Body of pancreas (tissue), 4 donors: ENCODE data around the gene DCUN1D1. TPM values are rescaled to one million over a fixed set of nuclear protein-coding genes. Genes with fewer than 3 reads are reported as not detected.

Source experiments
- ATAC-seq: fragments of 150-250 bp; one replicate; pipeline ENCODE4 v1.9.1; 2016
- DNase-seq, 4 donors: peaks; one replicate each; pipeline ENCODE4 v3.0.0-alpha.2; 2019
- H3K27ac ChIP-seq, 4 donors: fragments of 200-600 bp; sonication (generic); 1 replicate in 3 of 4; 2 replicates in 1 of 4; pipeline versions ENCODE4 v1.5.1 to v1.6.1; 2016 to 2019; ENCODE audit warnings: mild to moderate bottlenecking in 1 of 4, mixed read lengths in 1 of 4, moderate library complexity in 1 of 4
- H3K27me3 ChIP-seq, 2 donors: fragments of 200-600 bp; sonication (generic); one replicate each; pipeline ENCODE4 v1.6.0; 2016; ENCODE audit warnings: mild to moderate bottlenecking in 1 of 2
- H3K36me3 ChIP-seq, 2 donors: fragments of 200-600 bp; sonication (generic); replicated peaks in 1 of 2; 2 replicates each; pipeline ENCODE4 v1.5.1; 2016; ENCODE audit warnings: low read depth in 2 of 2; ENCODE audit not compliant: insufficient read depth in 1 of 2
- H3K4me1 ChIP-seq: fragments of 200-600 bp; sonication (generic); one replicate; pipeline ENCODE4 v1.6.0; 2016
- H3K4me3 ChIP-seq, 2 donors: fragments of 200-600 bp; sonication (generic); 1 replicate in 1 of 2; 2 replicates in 1 of 2; pipeline ENCODE4 v1.5.1; 2016 to 2019
- H3K9me3 ChIP-seq, 3 donors: fragments of 200-600 bp; sonication (generic); 1 replicate in 2 of 3; 2 replicates in 1 of 3; pipeline ENCODE4 v1.5.1; 2016
- CTCF ChIP-seq, 7 experiments: fragments of 450-650 bp in 4 of 7; fragments of 200-600 bp in 3 of 7; sonication (generic) in 3 of 7; IDR thresholded peaks; one replicate each; pipeline ENCODE4 v1.5.1; 2016 to 2019; ENCODE audit warnings: antibody characterized with exemption in 7 of 7
- POLR2A ChIP-seq, 3 donors: fragments of 450-650 bp; IDR thresholded peaks; one replicate each; pipeline ENCODE4 v1.6.1; 2016; ENCODE audit warnings: antibody characterized with exemption in 3 of 3, mild to moderate bottlenecking in 2 of 3
- WGBS, 2 donors: methylation state at CpG; one replicate each; pipeline ENCODE4 v1.1.5; 2017; 5-methylcytosine and 5-hydroxymethylcytosine counted together
- intact Hi-C: fragments of 100-400 bp; cut with DNase I; formaldehyde crosslinking; loops from one replicate; pipeline ENCODE4 v1.15.1; 2023
- total RNA-seq, 2 donors: library from RNA; depleted of rRNA; stranded (reverse); fragments of >200 nt; gene quantifications; one replicate each; pipeline ENCODE4 v1.1.0, GENCODE V29; 2016

DCUN1D1 gene
- total RNA-seq, 2 donors from 2014 or later = 4.6 to 10.9 TPM

DNA sequence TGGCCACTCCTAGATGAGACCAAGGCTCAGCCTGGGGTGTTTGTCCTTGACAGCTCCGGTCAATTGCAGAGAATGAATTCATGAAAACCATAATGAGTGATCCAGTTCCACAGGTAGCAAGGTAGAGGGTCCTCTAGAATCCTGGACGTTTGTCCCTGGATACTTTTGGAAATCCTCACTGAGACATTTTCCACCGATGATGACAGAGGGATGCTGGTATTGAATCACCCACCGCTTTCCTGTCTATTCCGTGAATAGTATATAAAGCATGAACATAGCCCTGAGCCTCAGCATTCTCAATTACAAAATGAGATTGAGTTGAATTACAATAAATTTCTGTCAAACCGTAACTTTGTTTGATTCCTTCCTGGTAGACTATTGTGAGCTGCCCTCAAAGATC is 5.7 kb upstream of the DCUN1D1 start:
- TF ChIP-seq POLR2A (IDR thresholded peaks at IDR 0.05) = no peak
- no peak for TF ChIP-seq CTCF (IDR thresholded peaks at IDR 0.05)
- H3K36me3 ChIP-seq = no peaks in the 10 kb centered on the region
- no peak overlapping the region for H3K4me3 ChIP-seq
- H3K9me3 ChIP-seq = no peaks in the 10 kb centered on the region
- H3K4me1 ChIP-seq = peaks cover 3% of the 10 kb centered on the region
- WGBS, 2 donors = 77 to 82% methylated on average over 6 of the region's 6 CpGs
- no peaks in the 10 kb centered on the region for H3K27me3 ChIP-seq
- DNase-seq = no peak
- H3K27ac ChIP-seq = no peak overlapping the region
- intact Hi-C loops = no loop called here
- ATAC-seq = no peak

- DNase-seq = no peak
Measured at GRCh38 chr3:182983876-182984275, 3.5 kb upstream of the DCUN1D1 start.

GRCh38 chr3:182981038-182981380 is 671 bp upstream of the DCUN1D1 start:
- 56 to 60% methylated on average over 8 to 10 of the region's 10 CpGs for WGBS, 2 donors
- Histone ChIP-seq H3K4me1 (peaks cover 21% of the 10 kb centered on the region), H3K9me3 (no peaks in the 10 kb centered on the region), H3K27ac (peak overlapping the region in 3 of 4 donors; percentile 63 to 86 (median 67)), H3K36me3 (no peaks in the 10 kb centered on the region), H3K4me3 (peak overlapping the region; percentile 21 to 36), H3K27me3 (no peaks in the 10 kb centered on the region)
- DNase-seq (peak in 2 of 4 donors; percentile 8 to 22), ATAC-seq (no peak)
- intact Hi-C loops = no loop called here
- no peak for TF ChIP-seq CTCF (IDR thresholded peaks at IDR 0.05)
- TF ChIP-seq POLR2A (IDR thresholded peaks at IDR 0.05) = no peak

More at GRCh38 chr3:182983876-182984275, 3.5 kb upstream of the DCUN1D1 start:
- intact Hi-C loops = no loop called here
- H3K27me3 ChIP-seq = no peaks in the 10 kb centered on the region
- H3K27ac ChIP-seq = no peak overlapping the region
- TF ChIP-seq CTCF (IDR thresholded peaks at IDR 0.05) = no peak
- no peak for TF ChIP-seq POLR2A (IDR thresholded peaks at IDR 0.05)
- H3K9me3 ChIP-seq = no peaks in the 10 kb centered on the region
- H3K4me3 ChIP-seq = no peak overlapping the region
- H3K4me1 ChIP-seq = peaks cover 11% of the 10 kb centered on the region
- no peak for ATAC-seq
- H3K36me3 ChIP-seq = no peaks in the 10 kb centered on the region

DNA sequence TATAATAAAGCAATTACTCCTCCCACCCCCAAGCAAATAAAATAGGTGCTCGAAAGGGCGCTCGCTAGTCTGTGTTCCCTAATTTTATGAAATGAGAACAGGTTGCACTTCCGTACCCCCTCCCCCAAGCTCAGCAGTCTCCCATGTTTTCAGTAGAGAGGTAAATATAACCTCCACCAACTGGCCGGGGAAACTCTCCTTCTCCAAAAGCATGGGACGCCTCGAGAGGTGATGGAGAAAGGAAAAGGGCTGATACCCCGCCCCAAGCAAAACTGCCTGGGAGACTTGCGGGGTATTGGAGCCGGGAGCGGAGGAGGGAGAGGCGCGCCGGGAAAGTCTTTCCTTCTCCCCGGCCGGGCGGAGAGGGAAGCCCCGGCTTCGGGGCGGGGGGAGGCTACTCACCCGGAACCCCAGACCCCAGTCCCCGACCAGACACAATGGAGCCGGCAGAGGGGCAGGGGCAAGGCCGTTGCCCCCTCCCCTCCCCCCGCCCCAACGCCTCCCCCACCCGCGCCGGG is 605 bp downstream of the DCUN1D1 start:
- peak; percentile 18 to 48 (median 40) for DNase-seq
- Histone ChIP-seq H3K4me3 (peak overlapping the region; percentile 88 to 95), H3K4me1 (peaks cover 21% of the 10 kb centered on the region), H3K9me3 (no peaks in the 10 kb centered on the region), H3K36me3 (no peaks in the 10 kb centered on the region), H3K27ac (peak overlapping the region; percentile 60 to 90 (median 74)), H3K27me3 (no peaks in the 10 kb centered on the region)
- 0% methylated on average over 16 to 25 of the region's 29 CpGs for WGBS, 2 donors
- intact Hi-C loops = no loop called here
- peak; percentile 30 for ATAC-seq
- TF ChIP-seq POLR2A (IDR thresholded peaks at IDR 0.05) (no peak), CTCF (IDR thresholded peaks at IDR 0.05) (no peak)

DNA sequence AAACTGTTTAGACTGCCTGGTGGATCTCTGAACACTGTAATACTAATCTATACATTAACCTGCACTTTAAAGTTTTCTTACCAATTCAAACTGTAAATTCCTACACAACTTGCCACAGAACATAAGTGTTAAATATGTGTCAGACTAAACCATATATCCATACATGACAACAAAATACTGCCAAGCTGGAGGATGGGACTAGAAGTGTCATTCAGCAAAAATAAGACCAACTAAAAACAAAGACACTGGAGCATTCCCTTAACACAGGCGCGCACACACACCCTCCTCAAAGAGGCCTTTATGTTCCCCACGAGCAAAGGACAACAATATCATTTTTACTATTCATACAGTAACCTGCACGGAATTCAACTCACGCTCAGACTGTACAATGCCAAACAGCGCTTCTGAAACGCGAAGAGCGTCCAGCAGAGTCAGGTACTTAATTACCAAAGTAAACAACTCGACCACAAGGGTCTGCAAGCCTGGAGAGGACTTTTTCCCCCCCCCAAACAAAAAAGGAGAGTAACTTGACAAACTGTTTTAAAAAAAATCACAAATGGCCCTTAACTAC is 1.1 kb downstream of the DCUN1D1 start:
- WGBS, 2 donors = 1 to 3% methylated on average over 10 of the region's 10 CpGs
- H3K4me1 ChIP-seq = peaks cover 21% of the 10 kb centered on the region
- intact Hi-C loops = no loop called here
- DNase-seq = no peak
- no peaks in the 10 kb centered on the region for H3K27me3 ChIP-seq
- ATAC-seq = no peak
- TF ChIP-seq POLR2A (IDR thresholded peaks at IDR 0.05) (no peak), CTCF (IDR thresholded peaks at IDR 0.05) (no peak)
- H3K9me3 ChIP-seq = no peaks in the 10 kb centered on the region
- no peaks in the 10 kb centered on the region for H3K36me3 ChIP-seq
- H3K4me3 ChIP-seq = peak overlapping the region; percentile 88 to 95
- peak overlapping the region in 3 of 4 donors; percentile 63 to 90 (median 86) for H3K27ac ChIP-seq
